Calu3 (cell line): ENCODE data around the gene KRT83. TPM values are rescaled to one million over a fixed set of nuclear protein-coding genes. Genes with fewer than 3 reads are reported as not detected.

Source experiments
- BruUV-seq: library from RNA; stranded (reverse); fragments of 400-500 nt; replicated peaks from 2 replicates; lab custom pipeline; 2021; lab: Mats Ljungman, UMichigan
- CTCF ChIA-PET: fragments of 300-600 bp; sonication (Branson Sonifier 250); formaldehyde crosslinking; loops from one replicate; lab custom pipeline; 2022; ENCODE audit warnings: antibody characterized with exemption; lab: Charles Lee
- DNase-seq: peaks from one replicate; pipeline ENCODE4 v3.0.0; 2022
- H3K27ac Mint-ChIP-seq: one replicate; pipeline ENCODE4 v1.8.0; 2022; ENCODE audit warnings: mixed read lengths; ENCODE audit not compliant: unreplicated experiment
- H3K27me3 Mint-ChIP-seq: one replicate; pipeline ENCODE4 v1.8.0; 2022; ENCODE audit warnings: mixed read lengths; ENCODE audit not compliant: unreplicated experiment
- H3K36me3 Mint-ChIP-seq: one replicate; pipeline ENCODE4 v1.8.0; 2022; ENCODE audit warnings: mild to moderate bottlenecking, moderate library complexity, mixed read lengths; ENCODE audit not compliant: insufficient read depth, unreplicated experiment
- H3K4me1 Mint-ChIP-seq: one replicate; pipeline ENCODE4 v1.8.0; 2022; ENCODE audit warnings: mild to moderate bottlenecking, low read depth, mixed read lengths; ENCODE audit not compliant: unreplicated experiment
- H3K4me3 Mint-ChIP-seq: one replicate; pipeline ENCODE4 v1.8.0; 2022; ENCODE audit warnings: mild to moderate bottlenecking, low read depth, moderate library complexity, mixed read lengths; ENCODE audit not compliant: unreplicated experiment
- H3K9me3 Mint-ChIP-seq: one replicate; pipeline ENCODE4 v1.8.0; 2022; ENCODE audit warnings: low read depth, mixed read lengths; ENCODE audit not compliant: unreplicated experiment
- CTCF ChIP-seq: fragments of 200-600 bp; IDR thresholded peaks from one replicate; pipeline ENCODE4 v1.8.0; 2022; ENCODE audit warnings: antibody characterized with exemption; ENCODE audit not compliant: unreplicated experiment
- intact Hi-C: fragments of 100-400 bp; cut with micrococcal nuclease; formaldehyde crosslinking; loops from one replicate; pipeline ENCODE4 v1.10.0; 2022; ENCODE audit not compliant: unreplicated experiment
- total RNA-seq: library from RNA; stranded (reverse); gene quantifications from 2 replicates; pipeline ENCODE4 v1.2.3, GENCODE V29; 2022

The KRT83 gene
- total RNA-seq, 1 experiment from 2014 or later, result not detected

- CTCF ChIA-PET, result interaction anchor here (0.6 kb wide), 1 partner anchor 245 kb away, joined by 3 read pairs; no protein-coding TSS in a partner anchor
- H3K4me3 Mint-ChIP-seq, result no peak overlapping the region
- intact Hi-C loops, result no loop called here
These were observed 17.2 kb upstream of the KRT83 start for GRCh38 chr12:52338241-52338960.

GRCh38 chr12:52337054-52337453 is 15.9 kb upstream of the KRT83 start:
- peaks cover 22% of the 10 kb centered on the region for H3K4me1 Mint-ChIP-seq
- CTCF ChIA-PET, result interaction anchor here (0.6 to 1.2 kb wide), 2 partner anchors 81 to 1407 kb away, joined by 3 read pairs; no protein-coding TSS in a partner anchor
- no peak for TF ChIP-seq CTCF
- H3K4me3 Mint-ChIP-seq, result no peak overlapping the region
- H3K27ac Mint-ChIP-seq, result peak overlapping the region; percentile 31
- intact Hi-C loops, result no loop called here
- no peak for DNase-seq
- no peaks in the 10 kb centered on the region for H3K9me3 Mint-ChIP-seq
- no TSS peak for BruUV-seq
- H3K36me3 Mint-ChIP-seq, result no peaks in the 10 kb centered on the region
- peaks cover 21% of the 10 kb centered on the region for H3K27me3 Mint-ChIP-seq

More at GRCh38 chr12:52338241-52338960, 17.2 kb upstream of the KRT83 start:
- H3K36me3 Mint-ChIP-seq, result no peaks in the 10 kb centered on the region
- H3K4me1 Mint-ChIP-seq, result peaks cover 20% of the 10 kb centered on the region
- no peak for DNase-seq
- no peaks in the 10 kb centered on the region for H3K9me3 Mint-ChIP-seq
- peaks cover 17% of the 10 kb centered on the region for H3K27me3 Mint-ChIP-seq
- TF ChIP-seq CTCF, result no peak
- BruUV-seq, result no TSS peak
- no peak overlapping the region for H3K27ac Mint-ChIP-seq

- Mint-ChIP-seq H3K27me3 (peaks cover 25% of the 10 kb centered on the region), H3K27ac (peak overlapping the region; percentile 31), H3K4me3 (no peak overlapping the region), H3K36me3 (no peaks in the 10 kb centered on the region), H3K4me1 (peaks cover 26% of the 10 kb centered on the region), H3K9me3 (peaks cover 3% of the 10 kb centered on the region)
- no peak for TF ChIP-seq CTCF
- no TSS peak for BruUV-seq
- intact Hi-C loops, result no loop called here
- DNase-seq, result no peak
- CTCF ChIA-PET, result interaction anchor here (0.6 to 1.2 kb wide), 3 partner anchors 80 to 1407 kb away, joined by 3 to 5 read pairs (median 3); no protein-coding TSS in a partner anchor
These were observed 15.4 kb upstream of the KRT83 start for GRCh38 chr12:52336641-52337040.

- H3K9me3 Mint-ChIP-seq, result peaks cover 3% of the 10 kb centered on the region
These were observed 14.5 kb upstream of the KRT83 start for GRCh38 chr12:52335598-52336262.

More at GRCh38 chr12:52335598-52336262, 14.5 kb upstream of the KRT83 start:
- DNase-seq, result peak; percentile 31
- CTCF ChIA-PET, result no interaction called here
- BruUV-seq, result no TSS peak
- Mint-ChIP-seq H3K27ac (no peak overlapping the region), H3K4me1 (peaks cover 28% of the 10 kb centered on the region), H3K36me3 (no peaks in the 10 kb centered on the region), H3K27me3 (peaks cover 30% of the 10 kb centered on the region), H3K4me3 (no peak overlapping the region)
- intact Hi-C loops, result no loop called here
- no peak for TF ChIP-seq CTCF
